HEK293 (cell line): ENCODE results near the gene SSMEM1.
"Not testable (repeated sequence)": the region's sequence is repeated elsewhere in the genome, so short reads cannot be mapped to it uniquely, and the experiment has no call there.

Source experiments
- CTCF ChIA-PET: fragments of 350-600 bp; formaldehyde crosslinking; extraction: SDS; loops from one replicate; lab custom pipeline; 2021; ENCODE audit warnings: antibody characterized with exemption; lab: Yijun Ruan, JAX
- POLR2A ChIA-PET: fragments of 300-600 bp; formaldehyde crosslinking; extraction: SDS; loops from one replicate; lab custom pipeline; 2020; ENCODE audit warnings: antibody characterized with exemption, inconsistent platforms; lab: Yijun Ruan, JAX
- H3K27ac ChIP-seq: fragments of 200-500 bp; sonication (Bioruptor generic); 2 replicates; pipeline ENCODE4 v1.5.1; 2014; ENCODE audit warnings: low read depth, low read length, control low read depth, inconsistent platforms; ENCODE audit errors: extremely low read depth
- H3K36me3 ChIP-seq, 2 experiments: fragments of 200-500 bp in 1 of 2; sonication (Bioruptor generic) in 1 of 2; 1 replicate in 1 of 2; 2 replicates in 1 of 2; pipeline ENCODE4 v1.5.1; 2014 to 2017; ENCODE audit warnings: inconsistent platforms in 2 of 2, low read length in 2 of 2; ENCODE audit not compliant: control insufficient read depth in 2 of 2, insufficient read depth in 1 of 2
- H3K4me1 ChIP-seq: fragments of 200-500 bp; sonication (Bioruptor generic); 2 replicates; pipeline ENCODE4 v1.5.1; 2014; ENCODE audit warnings: mild to moderate bottlenecking, low read length, inconsistent platforms; ENCODE audit not compliant: control insufficient read depth, insufficient read depth
- H3K4me3 ChIP-seq: 2 replicates; pipeline ENCODE4 v1.5.1; 2011; ENCODE audit warnings: low read depth, mild to moderate bottlenecking, control low read depth, low read length, moderate library complexity
- H3K9me3 ChIP-seq: fragments of 200-500 bp; sonication (Bioruptor generic); 2 replicates; pipeline ENCODE4 v1.5.1; 2014; ENCODE audit warnings: low read depth, low read length, inconsistent platforms; ENCODE audit not compliant: control insufficient read depth, insufficient read depth
- GLI4 ChIP-seq: fragments of 450-650 bp; formaldehyde crosslinking; IDR thresholded peaks from 2 replicates; pipeline ENCODE4 v1.5.1; 2016; ENCODE audit warnings: missing biosample characterization, missing genetic modification characterization
- SP3 ChIP-seq: fragments of 450-650 bp; formaldehyde crosslinking; IDR thresholded peaks from 2 replicates; pipeline ENCODE4 v1.5.1; 2016; ENCODE audit warnings: missing biosample characterization, missing genetic modification characterization
- WT1 ChIP-seq: fragments of 450-650 bp; formaldehyde crosslinking; IDR thresholded peaks from 2 replicates; pipeline ENCODE4 v1.5.1; 2016; ENCODE audit warnings: missing biosample characterization, missing genetic modification characterization
- ZBTB17 ChIP-seq: fragments of 450-650 bp; formaldehyde crosslinking; IDR thresholded peaks from 2 replicates; pipeline ENCODE4 v1.5.1; 2016; ENCODE audit warnings: missing biosample characterization, missing genetic modification characterization
- ZBTB8A ChIP-seq: fragments of 450-650 bp; formaldehyde crosslinking; IDR thresholded peaks from 2 replicates; pipeline ENCODE4 v1.5.1; 2016; ENCODE audit warnings: missing biosample characterization, missing genetic modification characterization
- ZNF112 ChIP-seq: fragments of 450-650 bp; formaldehyde crosslinking; IDR thresholded peaks from 2 replicates; pipeline ENCODE4 v1.5.0; 2017; ENCODE audit warnings: missing biosample characterization, missing genetic modification characterization
- ZNF138 ChIP-seq: fragments of 450-650 bp; formaldehyde crosslinking; IDR thresholded peaks from 2 replicates; pipeline ENCODE4 v1.5.1; 2016; ENCODE audit warnings: missing biosample characterization, missing genetic modification characterization, borderline replicate concordance
- ZNF157 ChIP-seq: fragments of 450-650 bp; formaldehyde crosslinking; IDR thresholded peaks from 2 replicates; pipeline ENCODE4 v1.5.1; 2016; ENCODE audit warnings: missing biosample characterization, missing genetic modification characterization
- ZNF174 ChIP-seq: fragments of 450-650 bp; formaldehyde crosslinking; IDR thresholded peaks from 2 replicates; pipeline ENCODE4 v1.5.0; 2017; ENCODE audit warnings: missing biosample characterization, mild to moderate bottlenecking, missing genetic modification characterization
- ZNF2 ChIP-seq: fragments of 450-650 bp; formaldehyde crosslinking; IDR thresholded peaks from 2 replicates; pipeline ENCODE4 v1.5.1; 2016; ENCODE audit warnings: missing biosample characterization, missing genetic modification characterization
- ZNF266 ChIP-seq: fragments of 450-650 bp; formaldehyde crosslinking; IDR thresholded peaks from 2 replicates; pipeline ENCODE4 v1.5.1; 2016; ENCODE audit warnings: missing biosample characterization, missing genetic modification characterization, low read depth
- ZNF366 ChIP-seq: fragments of 450-650 bp; formaldehyde crosslinking; conservative IDR thresholded peaks from 2 replicates; pipeline ENCODE4 v1.5.1; 2016; ENCODE audit warnings: missing biosample characterization, missing genetic modification characterization
- ZNF561 ChIP-seq: fragments of 450-650 bp; IDR thresholded peaks from 2 replicates; pipeline ENCODE4 v1.5.1; 2018; ENCODE audit warnings: missing biosample characterization, missing genetic modification characterization, borderline replicate concordance
- ZNF596 ChIP-seq: fragments of 450-650 bp; IDR thresholded peaks from 2 replicates; pipeline ENCODE4 v1.5.0; 2018; ENCODE audit warnings: missing biosample characterization, mild to moderate bottlenecking, missing genetic modification characterization, moderate library complexity
- ZNF670 ChIP-seq: fragments of 450-650 bp; formaldehyde crosslinking; IDR thresholded peaks from 2 replicates; pipeline ENCODE4 v1.5.1; 2016; ENCODE audit warnings: missing biosample characterization, missing genetic modification characterization, low read depth
- ZSCAN30 ChIP-seq: fragments of 450-650 bp; IDR thresholded peaks from 2 replicates; pipeline ENCODE4 v1.5.1; 2018; ENCODE audit warnings: missing biosample characterization, mild to moderate bottlenecking, missing genetic modification characterization, moderate library complexity
- TF ChIP-seq, protein P1 (sequence below): fragments of 450-650 bp; formaldehyde crosslinking; conservative IDR thresholded peaks from 2 replicates; pipeline ENCODE4 v1.5.1; 2016; ENCODE audit warnings: low read depth, missing biosample characterization, missing genetic modification characterization
- TF ChIP-seq, protein P2 (sequence below): fragments of 450-650 bp; IDR thresholded peaks from 2 replicates; pipeline ENCODE4 v1.5.1; 2018; ENCODE audit warnings: missing biosample characterization, mild to moderate bottlenecking, missing genetic modification characterization
- TF ChIP-seq, protein P3 (sequence below): fragments of 450-650 bp; formaldehyde crosslinking; IDR thresholded peaks from 2 replicates; pipeline ENCODE4 v1.5.1; 2016; ENCODE audit warnings: missing biosample characterization, missing genetic modification characterization

SSMEM1 gene

DNA sequence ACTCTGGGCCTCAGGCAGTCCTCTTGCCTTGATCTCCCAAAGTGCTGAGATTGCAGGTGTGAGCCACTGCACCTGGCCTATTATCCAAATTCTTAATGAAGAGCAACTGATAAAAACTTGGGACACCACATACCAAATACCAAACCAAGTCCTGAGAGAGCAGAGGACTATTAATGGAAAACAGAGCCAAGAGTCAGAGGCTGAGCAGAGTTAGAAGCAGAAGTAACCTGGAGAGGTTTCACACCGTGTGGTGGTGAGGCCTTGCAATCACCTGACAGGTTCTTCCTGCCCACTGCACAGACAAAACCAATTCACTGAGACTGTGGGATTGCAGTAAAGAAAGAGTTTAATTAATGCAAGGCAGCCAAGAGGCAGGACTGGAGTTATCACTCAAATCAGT, 16.0 kb downstream of the SSMEM1 start:
- POLR2A ChIA-PET: no interaction called here
- H3K27ac ChIP-seq: no peak overlapping the region
- TF ChIP-seq ZBTB8A (tag by site-specific recombination) (no peak), SP3 (tag by site-specific recombination) (no peak), ZBTB17 (tag by site-specific recombination) (peak; percentile 31; the same call in 1 of the 2 replicates)
- TF ChIP-seq, protein P1, sequence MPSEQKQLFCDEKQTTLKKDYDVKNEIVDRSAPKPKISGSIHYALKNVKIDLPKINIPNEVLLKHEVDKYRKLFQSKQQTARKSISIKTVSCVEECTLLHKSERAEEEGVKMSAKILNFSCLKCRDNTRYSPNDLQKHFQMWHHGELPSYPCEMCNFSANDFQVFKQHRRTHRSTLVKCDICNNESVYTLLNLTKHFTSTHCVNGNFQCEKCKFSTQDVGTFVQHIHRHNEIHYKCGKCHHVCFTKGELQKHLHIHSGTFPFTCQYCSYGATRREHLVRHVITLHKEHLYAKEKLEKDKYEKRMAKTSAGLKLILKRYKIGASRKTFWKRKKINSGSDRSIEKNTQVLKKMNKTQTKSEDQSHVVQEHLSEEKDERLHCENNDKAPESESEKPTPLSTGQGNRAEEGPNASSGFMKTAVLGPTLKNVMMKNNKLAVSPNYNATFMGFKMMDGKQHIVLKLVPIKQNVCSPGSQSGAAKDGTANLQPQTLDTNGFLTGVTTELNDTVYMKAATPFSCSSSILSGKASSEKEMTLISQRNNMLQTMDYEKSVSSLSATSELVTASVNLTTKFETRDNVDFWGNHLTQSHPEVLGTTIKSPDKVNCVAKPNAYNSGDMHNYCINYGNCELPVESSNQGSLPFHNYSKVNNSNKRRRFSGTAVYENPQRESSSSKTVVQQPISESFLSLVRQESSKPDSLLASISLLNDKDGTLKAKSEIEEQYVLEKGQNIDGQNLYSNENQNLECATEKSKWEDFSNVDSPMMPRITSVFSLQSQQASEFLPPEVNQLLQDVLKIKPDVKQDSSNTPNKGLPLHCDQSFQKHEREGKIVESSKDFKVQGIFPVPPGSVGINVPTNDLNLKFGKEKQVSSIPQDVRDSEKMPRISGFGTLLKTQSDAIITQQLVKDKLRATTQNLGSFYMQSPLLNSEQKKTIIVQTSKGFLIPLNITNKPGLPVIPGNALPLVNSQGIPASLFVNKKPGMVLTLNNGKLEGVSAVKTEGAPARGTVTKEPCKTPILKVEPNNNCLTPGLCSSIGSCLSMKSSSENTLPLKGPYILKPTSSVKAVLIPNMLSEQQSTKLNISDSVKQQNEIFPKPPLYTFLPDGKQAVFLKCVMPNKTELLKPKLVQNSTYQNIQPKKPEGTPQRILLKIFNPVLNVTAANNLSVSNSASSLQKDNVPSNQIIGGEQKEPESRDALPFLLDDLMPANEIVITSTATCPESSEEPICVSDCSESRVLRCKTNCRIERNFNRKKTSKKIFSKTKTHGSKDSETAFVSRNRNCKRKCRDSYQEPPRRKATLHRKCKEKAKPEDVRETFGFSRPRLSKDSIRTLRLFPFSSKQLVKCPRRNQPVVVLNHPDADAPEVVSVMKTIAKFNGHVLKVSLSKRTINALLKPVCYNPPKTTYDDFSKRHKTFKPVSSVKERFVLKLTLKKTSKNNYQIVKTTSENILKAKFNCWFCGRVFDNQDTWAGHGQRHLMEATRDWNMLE: no peak
- TF ChIP-seq, all 188 proteins: peak for 1
- CTCF ChIA-PET: no interaction called here
- Histone ChIP-seq H3K9me3 (no peaks in the 10 kb centered on the region), H3K4me1 (no peaks in the 10 kb centered on the region), H3K36me3 (no peaks in the 10 kb centered on the region), H3K4me3 (no peak overlapping the region)

DNA sequence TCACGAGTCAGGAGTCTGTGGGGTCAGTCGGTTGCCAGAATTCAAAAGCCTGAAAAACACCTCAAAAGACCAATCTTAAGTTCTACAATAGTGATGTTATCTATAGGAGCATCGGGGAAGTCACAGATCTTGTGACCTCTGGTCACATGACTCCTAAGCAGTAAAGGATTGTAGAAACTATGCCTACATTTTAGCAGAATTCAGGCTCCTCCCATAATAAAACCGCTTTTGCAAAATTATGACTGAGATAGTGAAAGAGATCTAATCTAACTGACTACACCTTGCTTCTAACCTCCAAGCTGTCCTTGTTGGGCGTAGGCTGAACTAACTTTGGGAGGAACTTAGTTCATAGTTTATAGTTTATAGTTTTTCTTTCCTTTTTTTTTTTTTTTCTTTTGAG, 16.6 kb downstream of the SSMEM1 start:
- CTCF ChIA-PET: no interaction called here
- TF ChIP-seq ZNF157 (tag by site-specific recombination): no peak
- TF ChIP-seq ZNF2 (tag by site-specific recombination): no peak
- TF ChIP-seq GLI4: no peak
- TF ChIP-seq ZNF266 (tag by site-specific recombination): no peak
- TF ChIP-seq ZNF138 (tag by site-specific recombination): no peak
- TF ChIP-seq, all 188 proteins: peak for 0
- Histone ChIP-seq H3K36me3 (no peaks in the 10 kb centered on the region), H3K9me3 (no peaks in the 10 kb centered on the region), H3K4me3 (no peak overlapping the region), H3K4me1 (no peaks in the 10 kb centered on the region), H3K27ac (no peak overlapping the region)
- POLR2A ChIA-PET: no interaction called here

DNA sequence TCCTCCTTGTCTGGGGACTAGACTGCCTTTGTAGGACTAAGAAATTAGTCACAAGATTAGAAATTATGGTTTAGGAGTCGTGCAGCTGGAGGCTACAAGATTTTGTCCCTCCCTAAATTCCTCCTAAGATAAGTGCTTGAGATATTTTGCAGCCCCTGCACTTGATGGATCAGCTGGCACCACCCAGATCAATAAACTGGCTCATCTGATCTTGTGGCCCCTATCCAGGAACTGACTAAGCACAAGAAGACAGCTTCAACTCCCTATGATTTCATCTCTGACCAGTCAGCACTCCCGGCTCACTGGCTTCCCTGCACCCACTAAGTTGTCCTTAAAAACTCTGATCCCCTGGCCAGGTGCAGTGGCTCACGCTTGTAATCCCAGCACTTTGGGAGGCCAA, 17.3 kb downstream of the SSMEM1 start:
- H3K36me3 ChIP-seq, CTCF ChIA-PET, H3K27ac ChIP-seq, H3K4me3 ChIP-seq, H3K9me3 ChIP-seq, POLR2A ChIA-PET, H3K4me1 ChIP-seq: not testable (repeated sequence)

DNA sequence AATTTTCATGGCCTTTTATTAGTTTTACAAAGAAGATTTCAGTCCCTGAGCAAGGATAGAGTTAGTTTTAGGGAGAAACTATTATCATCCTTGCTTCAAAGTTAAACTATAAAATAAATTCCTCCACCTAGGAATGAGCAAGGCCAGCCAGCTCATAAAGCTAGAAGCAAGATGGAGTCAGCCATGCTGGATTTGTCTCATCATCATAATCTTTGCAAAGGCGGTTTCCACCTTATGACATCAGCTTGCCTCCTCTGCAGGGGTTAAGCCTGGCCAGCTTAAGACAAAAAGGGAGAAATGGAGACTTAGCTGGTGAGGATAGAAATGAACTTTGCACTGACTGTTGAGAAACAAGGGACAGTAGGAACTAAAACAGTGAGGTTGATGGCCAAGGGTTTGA, 18.7 kb downstream of the SSMEM1 start:
- ChIA-PET CTCF (no interaction called here), POLR2A (interaction anchor here (0.7 kb wide), 1 partner anchor 381 kb away, joined by 3 read pairs; no protein-coding TSS in a partner anchor)
- H3K4me1 ChIP-seq: no peaks in the 10 kb centered on the region
- no peaks in the 10 kb centered on the region for H3K36me3 ChIP-seq
- no peak overlapping the region for H3K27ac ChIP-seq
- H3K4me3 ChIP-seq: no peak overlapping the region
- H3K9me3 ChIP-seq: no peaks in the 10 kb centered on the region
- no peak for TF ChIP-seq ZNF174
- TF ChIP-seq, protein P2, sequence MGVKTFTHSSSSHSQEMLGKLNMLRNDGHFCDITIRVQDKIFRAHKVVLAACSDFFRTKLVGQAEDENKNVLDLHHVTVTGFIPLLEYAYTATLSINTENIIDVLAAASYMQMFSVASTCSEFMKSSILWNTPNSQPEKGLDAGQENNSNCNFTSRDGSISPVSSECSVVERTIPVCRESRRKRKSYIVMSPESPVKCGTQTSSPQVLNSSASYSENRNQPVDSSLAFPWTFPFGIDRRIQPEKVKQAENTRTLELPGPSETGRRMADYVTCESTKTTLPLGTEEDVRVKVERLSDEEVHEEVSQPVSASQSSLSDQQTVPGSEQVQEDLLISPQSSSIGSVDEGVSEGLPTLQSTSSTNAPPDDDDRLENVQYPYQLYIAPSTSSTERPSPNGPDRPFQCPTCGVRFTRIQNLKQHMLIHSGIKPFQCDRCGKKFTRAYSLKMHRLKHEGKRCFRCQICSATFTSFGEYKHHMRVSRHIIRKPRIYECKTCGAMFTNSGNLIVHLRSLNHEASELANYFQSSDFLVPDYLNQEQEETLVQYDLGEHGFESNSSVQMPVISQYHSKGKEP (tag by site-specific recombination): no peak
- TF ChIP-seq ZNF561: no peak
- no peak for TF ChIP-seq ZNF596 (tag by site-specific recombination)
- TF ChIP-seq, protein P3, sequence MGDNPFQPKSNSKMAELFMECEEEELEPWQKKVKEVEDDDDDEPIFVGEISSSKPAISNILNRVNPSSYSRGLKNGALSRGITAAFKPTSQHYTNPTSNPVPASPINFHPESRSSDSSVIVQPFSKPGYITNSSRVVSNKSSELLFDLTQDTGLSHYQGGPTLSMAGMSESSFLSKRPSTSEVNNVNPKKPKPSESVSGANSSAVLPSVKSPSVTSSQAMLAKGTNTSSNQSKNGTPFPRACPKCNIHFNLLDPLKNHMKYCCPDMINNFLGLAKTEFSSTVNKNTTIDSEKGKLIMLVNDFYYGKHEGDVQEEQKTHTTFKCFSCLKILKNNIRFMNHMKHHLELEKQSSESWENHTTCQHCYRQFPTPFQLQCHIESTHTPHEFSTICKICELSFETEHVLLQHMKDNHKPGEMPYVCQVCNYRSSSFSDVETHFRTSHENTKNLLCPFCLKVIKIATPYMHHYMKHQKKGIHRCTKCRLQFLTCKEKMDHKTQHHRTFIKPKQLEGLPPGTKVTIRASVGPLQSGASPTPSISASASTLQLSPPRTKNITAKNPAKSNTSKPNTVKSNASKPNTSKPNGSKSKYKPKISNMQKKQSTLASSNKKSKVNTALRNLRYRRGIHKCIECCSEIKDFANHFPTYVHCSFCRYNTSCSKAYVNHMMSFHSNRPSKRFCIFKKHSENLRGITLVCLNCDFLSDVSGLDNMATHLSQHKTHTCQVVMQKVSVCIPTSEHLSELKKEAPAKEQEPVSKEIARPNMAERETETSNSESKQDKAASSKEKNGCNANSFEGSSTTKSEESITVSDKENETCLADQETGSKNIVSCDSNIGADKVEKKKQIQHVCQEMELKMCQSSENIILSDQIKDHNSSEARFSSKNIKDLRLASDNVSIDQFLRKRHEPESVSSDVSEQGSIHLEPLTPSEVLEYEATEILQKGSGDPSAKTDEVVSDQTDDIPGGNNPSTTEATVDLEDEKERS (tag by site-specific recombination): no peak
- no peak for TF ChIP-seq ZNF366
- no peak for TF ChIP-seq ZNF112 (tag by site-specific recombination)
- no peak for TF ChIP-seq ZSCAN30
- no peak for TF ChIP-seq ZNF670 (tag by site-specific recombination)
- no peak for TF ChIP-seq WT1
